ENCODE results near the gene PIP4K2A. TPM values are rescaled to one million over a fixed set of nuclear protein-coding genes. Genes with fewer than 3 reads are reported as not detected.
A peak's percentile ranks its signal among the peaks of the same experiment; 100 is the strongest.

The PIP4K2A gene
- total and polyA plus RNA-seq, 2 donors: 23.8 to 60.4 TPM

DNA sequence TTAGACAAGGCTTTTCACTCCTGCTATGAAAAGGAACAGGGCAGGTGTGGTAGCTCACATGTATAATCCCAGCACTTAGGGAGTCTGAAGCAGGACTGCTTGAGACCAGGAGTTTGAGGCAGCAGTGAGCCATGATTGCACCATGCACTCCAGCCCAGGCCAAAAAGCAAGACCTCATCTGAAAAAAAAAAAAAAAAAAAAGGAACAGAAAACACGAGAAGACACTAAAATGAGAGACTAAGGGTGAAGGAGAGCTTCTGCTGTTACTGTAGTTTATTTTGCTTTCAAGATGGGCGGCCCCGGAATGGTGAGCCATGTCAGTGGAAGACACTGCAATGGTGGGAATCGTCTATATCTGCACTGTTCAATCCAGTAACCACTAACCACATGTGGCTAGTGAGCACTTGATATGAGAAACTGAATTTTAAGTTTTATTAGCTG, 9.9 kb downstream of the PIP4K2A start:
- H3K4me1 ChIP-seq (ENCODE audit: control insufficient read depth in 2 of 2, insufficient read depth in 2 of 2, low read length in 2 of 2): peaks cover 8 to 42% of the 10 kb centered on the region in 2 donors
- no peaks in the 10 kb centered on the region for H3K9me3 ChIP-seq (ENCODE audit: control insufficient read depth in 2 of 2, insufficient read depth in 1 of 2, low read length in 1 of 2)
- no peak overlapping the region for H3K27ac ChIP-seq (ENCODE audit: low read depth in 1 of 2, low read length in 1 of 2)
- no peak overlapping the region for H3K4me3 ChIP-seq (ENCODE audit: low read length in 2 of 2)
- WGBS: 63% methylated on average over 4 of the region's 4 CpGs
- no peak for DNase-seq (ENCODE audit: low read depth in 6 of 9, low spot score in 9 of 9)
- H3K27me3 ChIP-seq (ENCODE audit: control insufficient read depth in 2 of 2, insufficient read depth in 1 of 2, low read length in 1 of 2): no peaks in the 10 kb centered on the region
- peaks cover 0 to 3% of the 10 kb centered on the region in 2 donors for H3K36me3 ChIP-seq (ENCODE audit: control insufficient read depth in 2 of 2, insufficient read depth in 2 of 2, low read length in 1 of 2)

DNA sequence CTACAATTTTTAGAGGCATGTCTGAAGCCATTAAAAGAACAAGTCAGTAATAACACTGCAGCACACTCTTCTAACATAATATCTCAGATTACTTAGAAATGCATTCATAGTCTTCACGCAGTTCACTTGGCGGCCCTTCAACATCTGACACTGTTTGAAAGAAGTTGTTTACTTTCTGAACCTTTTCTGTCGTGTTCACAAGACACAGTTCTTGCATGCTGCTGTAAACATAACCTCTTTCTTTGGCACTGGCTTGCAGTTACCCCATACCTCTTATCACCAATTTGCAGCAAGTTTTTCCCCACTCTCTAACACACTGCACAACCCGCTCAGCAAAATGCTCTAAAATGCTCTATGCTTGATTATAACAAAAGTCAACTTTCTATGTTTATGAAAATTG, 12.0 kb downstream of the PIP4K2A start:
- peaks cover 8 to 46% of the 10 kb centered on the region in 2 donors for H3K4me1 ChIP-seq (ENCODE audit: control insufficient read depth in 2 of 2, insufficient read depth in 2 of 2, low read length in 2 of 2)
- DNase-seq (ENCODE audit: low read depth in 6 of 9, low spot score in 9 of 9): no peak
- 86% methylated on average over 4 of the region's 4 CpGs for WGBS
- H3K27ac ChIP-seq (ENCODE audit: low read depth in 1 of 2, low read length in 1 of 2): peak overlapping the region in 1 of 2 donors; percentile 21
- H3K9me3 ChIP-seq (ENCODE audit: control insufficient read depth in 2 of 2, insufficient read depth in 1 of 2, low read length in 1 of 2): no peaks in the 10 kb centered on the region
- H3K4me3 ChIP-seq (ENCODE audit: low read length in 2 of 2): no peak overlapping the region
- H3K36me3 ChIP-seq (ENCODE audit: control insufficient read depth in 2 of 2, insufficient read depth in 2 of 2, low read length in 1 of 2): peaks cover 0 to 3% of the 10 kb centered on the region in 2 donors
- H3K27me3 ChIP-seq (ENCODE audit: control insufficient read depth in 2 of 2, insufficient read depth in 1 of 2, low read length in 1 of 2): no peaks in the 10 kb centered on the region

GRCh38 chr10:22701132-22701826, 13.1 kb downstream of the PIP4K2A start:
- Histone ChIP-seq H3K36me3 (ENCODE audit: control insufficient read depth in 2 of 2, insufficient read depth in 2 of 2, low read length in 1 of 2) (peaks cover 0 to 3% of the 10 kb centered on the region in 2 donors), H3K4me1 (ENCODE audit: control insufficient read depth in 2 of 2, insufficient read depth in 2 of 2, low read length in 2 of 2) (peaks cover 8 to 45% of the 10 kb centered on the region in 2 donors), H3K27ac (ENCODE audit: low read depth in 1 of 2, low read length in 1 of 2) (no peak overlapping the region), H3K9me3 (ENCODE audit: control insufficient read depth in 2 of 2, insufficient read depth in 1 of 2, low read length in 1 of 2) (no peaks in the 10 kb centered on the region), H3K4me3 (ENCODE audit: low read length in 2 of 2) (no peak overlapping the region), H3K27me3 (ENCODE audit: control insufficient read depth in 2 of 2, insufficient read depth in 1 of 2, low read length in 1 of 2) (no peaks in the 10 kb centered on the region)
- DNase-seq (ENCODE audit: low read depth in 6 of 9, low spot score in 9 of 9): no peak
- 96% methylated on average over 4 of the region's 4 CpGs for WGBS

GRCh38 chr10:22700489-22700888, 13.9 kb downstream of the PIP4K2A start:
- Histone ChIP-seq H3K4me1 (ENCODE audit: control insufficient read depth in 2 of 2, insufficient read depth in 2 of 2, low read length in 2 of 2) (peaks cover 8 to 40% of the 10 kb centered on the region in 2 donors), H3K36me3 (ENCODE audit: control insufficient read depth in 2 of 2, insufficient read depth in 2 of 2, low read length in 1 of 2) (peaks cover 0 to 3% of the 10 kb centered on the region in 2 donors), H3K27ac (ENCODE audit: low read depth in 1 of 2, low read length in 1 of 2) (peak overlapping the region in 1 of 2 donors; percentile 22), H3K9me3 (ENCODE audit: control insufficient read depth in 2 of 2, insufficient read depth in 1 of 2, low read length in 1 of 2) (no peaks in the 10 kb centered on the region), H3K27me3 (ENCODE audit: control insufficient read depth in 2 of 2, insufficient read depth in 1 of 2, low read length in 1 of 2) (no peaks in the 10 kb centered on the region), H3K4me3 (ENCODE audit: low read length in 2 of 2) (no peak overlapping the region)
- 79% methylated on average over 5 of the region's 5 CpGs for WGBS
- no peak for DNase-seq (ENCODE audit: low read depth in 6 of 9, low spot score in 9 of 9)

DNA sequence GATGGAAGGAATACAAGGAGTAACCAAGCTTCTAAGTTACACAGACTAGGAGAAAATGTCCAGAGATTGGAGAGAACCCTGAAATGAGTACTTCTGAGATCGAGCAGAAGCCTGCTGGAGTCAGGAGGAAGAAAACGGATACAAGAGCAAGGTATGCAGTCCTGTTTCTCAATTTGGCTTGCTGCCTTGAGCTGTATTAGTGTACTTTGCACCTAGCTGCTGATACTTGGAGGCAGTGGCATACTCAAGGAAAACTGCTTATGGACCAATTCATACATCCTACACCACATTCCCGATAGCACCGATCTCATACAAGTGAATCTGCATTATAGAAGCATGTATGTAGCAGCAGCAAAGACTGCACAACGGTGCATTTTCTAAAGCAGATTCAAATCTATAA, 14.4 kb downstream of the PIP4K2A start:
- Histone ChIP-seq H3K27me3 (ENCODE audit: control insufficient read depth in 2 of 2, insufficient read depth in 1 of 2, low read length in 1 of 2) (no peaks in the 10 kb centered on the region), H3K36me3 (ENCODE audit: control insufficient read depth in 2 of 2, insufficient read depth in 2 of 2, low read length in 1 of 2) (peaks cover 0 to 3% of the 10 kb centered on the region in 2 donors), H3K9me3 (ENCODE audit: control insufficient read depth in 2 of 2, insufficient read depth in 1 of 2, low read length in 1 of 2) (no peaks in the 10 kb centered on the region), H3K27ac (ENCODE audit: low read depth in 1 of 2, low read length in 1 of 2) (no peak overlapping the region), H3K4me1 (ENCODE audit: control insufficient read depth in 2 of 2, insufficient read depth in 2 of 2, low read length in 2 of 2) (peaks cover 8 to 36% of the 10 kb centered on the region in 2 donors), H3K4me3 (ENCODE audit: low read length in 2 of 2) (no peak overlapping the region)
- 97% methylated on average over 5 of the region's 5 CpGs for WGBS
- no peak for DNase-seq (ENCODE audit: low read depth in 6 of 9, low spot score in 9 of 9)

GRCh38 chr10:22698941-22699440, 15.4 kb downstream of the PIP4K2A start:
- no peak for DNase-seq (ENCODE audit: low read depth in 6 of 9, low spot score in 9 of 9)
- Histone ChIP-seq H3K27ac (ENCODE audit: low read depth in 1 of 2, low read length in 1 of 2) (no peak overlapping the region), H3K4me3 (ENCODE audit: low read length in 2 of 2) (no peak overlapping the region), H3K27me3 (ENCODE audit: control insufficient read depth in 2 of 2, insufficient read depth in 1 of 2, low read length in 1 of 2) (no peaks in the 10 kb centered on the region), H3K4me1 (ENCODE audit: control insufficient read depth in 2 of 2, insufficient read depth in 2 of 2, low read length in 2 of 2) (peaks cover 8 to 29% of the 10 kb centered on the region in 2 donors), H3K36me3 (ENCODE audit: control insufficient read depth in 2 of 2, insufficient read depth in 2 of 2, low read length in 1 of 2) (peaks cover 0 to 3% of the 10 kb centered on the region in 2 donors), H3K9me3 (ENCODE audit: control insufficient read depth in 2 of 2, insufficient read depth in 1 of 2, low read length in 1 of 2) (no peaks in the 10 kb centered on the region)
- WGBS: 98% methylated on average over 3 of the region's 3 CpGs

DNA sequence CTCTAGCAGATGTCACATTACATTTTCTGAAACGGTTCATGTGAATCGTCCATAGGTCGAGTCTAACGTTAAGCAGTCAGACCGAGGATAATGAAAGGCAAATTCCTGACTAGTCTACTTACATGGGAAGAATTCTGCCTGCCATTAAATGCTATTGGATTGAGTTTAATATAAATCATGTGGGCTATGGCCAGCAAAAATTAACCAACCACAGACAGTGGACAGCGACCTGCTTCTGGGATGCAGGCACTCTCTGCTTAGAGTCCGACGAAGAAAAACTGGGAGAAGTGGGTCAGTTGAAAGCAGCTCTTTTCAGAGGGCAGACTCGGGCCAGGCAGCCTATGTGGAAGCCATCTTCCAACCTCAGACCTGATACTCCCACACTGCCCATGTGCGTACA, 16.6 kb downstream of the PIP4K2A start:
- peaks cover 8 to 26% of the 10 kb centered on the region in 2 donors for H3K4me1 ChIP-seq (ENCODE audit: control insufficient read depth in 2 of 2, insufficient read depth in 2 of 2, low read length in 2 of 2)
- 99% methylated on average over 10 of the region's 10 CpGs for WGBS
- no peak overlapping the region for H3K27ac ChIP-seq (ENCODE audit: low read depth in 1 of 2, low read length in 1 of 2)
- no peak overlapping the region for H3K4me3 ChIP-seq (ENCODE audit: low read length in 2 of 2)
- no peaks in the 10 kb centered on the region for H3K36me3 ChIP-seq (ENCODE audit: control insufficient read depth in 2 of 2, insufficient read depth in 2 of 2, low read length in 1 of 2)
- no peaks in the 10 kb centered on the region for H3K9me3 ChIP-seq (ENCODE audit: control insufficient read depth in 2 of 2, insufficient read depth in 1 of 2, low read length in 1 of 2)
- H3K27me3 ChIP-seq (ENCODE audit: control insufficient read depth in 2 of 2, insufficient read depth in 1 of 2, low read length in 1 of 2): no peaks in the 10 kb centered on the region
- no peak for DNase-seq (ENCODE audit: low read depth in 6 of 9, low spot score in 9 of 9)

DNA sequence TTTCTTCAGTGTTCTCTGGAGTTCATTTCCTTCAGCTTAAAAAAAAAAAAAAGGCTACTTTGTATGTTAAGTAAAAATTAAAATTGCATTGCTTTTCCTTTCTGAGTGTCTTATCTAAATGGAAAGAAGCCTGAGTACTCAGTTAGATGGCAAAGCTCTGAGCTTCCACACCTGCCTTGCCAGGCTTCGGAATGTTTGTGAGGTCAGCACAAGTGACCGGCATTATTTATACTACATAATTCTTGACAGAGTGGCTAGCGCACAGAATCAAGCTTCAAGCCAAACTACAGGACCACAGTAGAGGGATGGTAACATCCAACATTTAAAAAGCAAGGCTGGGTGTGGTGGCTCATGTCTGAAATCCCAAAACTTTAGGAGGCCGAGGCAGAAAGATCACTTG, 17.3 kb downstream of the PIP4K2A start:
- Histone ChIP-seq H3K4me1 (ENCODE audit: control insufficient read depth in 2 of 2, insufficient read depth in 2 of 2, low read length in 2 of 2) (peaks cover 8 to 24% of the 10 kb centered on the region in 2 donors), H3K27me3 (ENCODE audit: control insufficient read depth in 2 of 2, insufficient read depth in 1 of 2, low read length in 1 of 2) (no peaks in the 10 kb centered on the region), H3K36me3 (ENCODE audit: control insufficient read depth in 2 of 2, insufficient read depth in 2 of 2, low read length in 1 of 2) (no peaks in the 10 kb centered on the region), H3K4me3 (ENCODE audit: low read length in 2 of 2) (no peak overlapping the region), H3K9me3 (ENCODE audit: control insufficient read depth in 2 of 2, insufficient read depth in 1 of 2, low read length in 1 of 2) (peaks cover 0 to 2% of the 10 kb centered on the region in 2 donors), H3K27ac (ENCODE audit: low read depth in 1 of 2, low read length in 1 of 2) (no peak overlapping the region)
- 98% methylated on average over 4 of the region's 4 CpGs for WGBS
- DNase-seq (ENCODE audit: low read depth in 6 of 9, low spot score in 9 of 9): no peak

GRCh38 chr10:22693860-22694259, 20.5 kb downstream of the PIP4K2A start:
- H3K27ac ChIP-seq (ENCODE audit: low read depth in 1 of 2, low read length in 1 of 2): no peak overlapping the region
- H3K9me3 ChIP-seq (ENCODE audit: control insufficient read depth in 2 of 2, insufficient read depth in 1 of 2, low read length in 1 of 2): peaks cover 0 to 5% of the 10 kb centered on the region in 2 donors
- H3K36me3 ChIP-seq (ENCODE audit: control insufficient read depth in 2 of 2, insufficient read depth in 2 of 2, low read length in 1 of 2): no peaks in the 10 kb centered on the region
- WGBS: 99% methylated on average over 6 of the region's 6 CpGs
- no peak overlapping the region for H3K4me3 ChIP-seq (ENCODE audit: low read length in 2 of 2)
- no peak for DNase-seq (ENCODE audit: low read depth in 6 of 9, low spot score in 9 of 9)
- H3K27me3 ChIP-seq (ENCODE audit: control insufficient read depth in 2 of 2, insufficient read depth in 1 of 2, low read length in 1 of 2): no peaks in the 10 kb centered on the region
- H3K4me1 ChIP-seq (ENCODE audit: control insufficient read depth in 2 of 2, insufficient read depth in 2 of 2, low read length in 2 of 2): peaks cover 0 to 9% of the 10 kb centered on the region in 2 donors
